ENCODE data around the gene APC2. TPM values are rescaled to one million over a fixed set of nuclear protein-coding genes. Genes with fewer than 3 reads are reported as not detected.
A peak's percentile ranks its signal among the peaks of the same experiment; 100 is the strongest.
"Not testable (repeated sequence)": the region's sequence is repeated elsewhere in the genome, so short reads cannot be mapped to it uniquely, and the experiment has no call there.

The APC2 gene
- total RNA-seq, 2 donors from 2014 or later = 0.04 to 0.21 TPM

- H3K4me3 Mint-ChIP-seq = peak within 1 kb of the TSS; percentile 77
- peak within 1 kb of the TSS; percentile 47 for H3K27ac Mint-ChIP-seq
- H3K9me3 Mint-ChIP-seq = no peaks in the 10 kb centered on the region
- no peaks in the 10 kb centered on the region for H3K36me3 Mint-ChIP-seq (ENCODE audit: low read depth)
- ATAC-seq (replicated peaks) = peak; percentile 94
- H3K27me3 Mint-ChIP-seq = no peaks in the 10 kb centered on the region
- peaks cover 4% of the 10 kb centered on the region for H3K4me1 Mint-ChIP-seq
Observed at GRCh38 chr19:1490311-1491113, 40.6 kb downstream of the APC2 start, which contains the start of gene PCSK4. TSS of gene PCSK4 (minus strand) at chr19:1490350. CDS start at chr19:1490346, 4 bp downstream.

- ATAC-seq (replicated peaks) = no peak
- no peaks in the 10 kb centered on the region for H3K27me3 Mint-ChIP-seq
Observed at GRCh38 chr19:1491114-1491848, 41.4 kb downstream of the APC2 start, which contains the start of gene REEP6. TSS of gene REEP6 (plus strand) at chr19:1491181. CDS start at chr19:1491270, 89 bp downstream.

GRCh38 chr19:1491849-1492170 is 41.9 kb downstream of the APC2 start:
- H3K27me3 Mint-ChIP-seq = no peaks in the 10 kb centered on the region
- H3K9me3 Mint-ChIP-seq = no peaks in the 10 kb centered on the region
- H3K27ac Mint-ChIP-seq = no peak overlapping the region
- ATAC-seq (replicated peaks) = no peak
- H3K36me3 Mint-ChIP-seq (ENCODE audit: low read depth) = no peaks in the 10 kb centered on the region
- H3K4me1 Mint-ChIP-seq = peaks cover 4% of the 10 kb centered on the region
- H3K4me3 Mint-ChIP-seq = peak overlapping the region; percentile 83

More at GRCh38 chr19:1491114-1491848, 41.4 kb downstream of the APC2 start, which contains the start of gene REEP6:
- H3K27ac Mint-ChIP-seq = peak within 1 kb of the TSS; percentile 47
- H3K9me3 Mint-ChIP-seq = no peaks in the 10 kb centered on the region
- H3K4me1 Mint-ChIP-seq = peaks cover 4% of the 10 kb centered on the region
- peak within 1 kb of the TSS; percentile 83 for H3K4me3 Mint-ChIP-seq
- H3K36me3 Mint-ChIP-seq (ENCODE audit: low read depth) = no peaks in the 10 kb centered on the region

GRCh38 chr19:1492474-1493006 is 42.6 kb downstream of the APC2 start:
- ATAC-seq (replicated peaks) = no peak
- Mint-ChIP-seq H3K9me3 (no peaks in the 10 kb centered on the region), H3K27me3 (no peaks in the 10 kb centered on the region), H3K36me3 (ENCODE audit: low read depth) (no peaks in the 10 kb centered on the region), H3K4me1 (peaks cover 4% of the 10 kb centered on the region), H3K4me3 (peak overlapping the region; percentile 83), H3K27ac (no peak overlapping the region)

GRCh38 chr19:1494115-1494815 is 44.3 kb downstream of the APC2 start:
- Mint-ChIP-seq H3K4me1 (peaks cover 4% of the 10 kb centered on the region), H3K27me3 (no peaks in the 10 kb centered on the region), H3K9me3 (no peaks in the 10 kb centered on the region), H3K36me3 (ENCODE audit: low read depth) (no peaks in the 10 kb centered on the region), H3K4me3 (no peak overlapping the region), H3K27ac (no peak overlapping the region)
- no peak for ATAC-seq (replicated peaks)

- Mint-ChIP-seq H3K4me3 (no peak overlapping the region), H3K9me3 (no peaks in the 10 kb centered on the region), H3K4me1 (peaks cover 4% of the 10 kb centered on the region), H3K36me3 (ENCODE audit: low read depth) (no peaks in the 10 kb centered on the region), H3K27me3 (no peaks in the 10 kb centered on the region), H3K27ac (no peak overlapping the region)
- no peak for ATAC-seq (replicated peaks)
Observed at GRCh38 chr19:1495051-1495798, 45.3 kb downstream of the APC2 start.

GRCh38 chr19:1495799-1496713 is 46.1 kb downstream of the APC2 start:
- Mint-ChIP-seq H3K4me1 (no peaks in the 10 kb centered on the region), H3K36me3 (ENCODE audit: low read depth) (no peaks in the 10 kb centered on the region), H3K27me3 (no peaks in the 10 kb centered on the region), H3K27ac (no peak overlapping the region), H3K4me3 (no peak overlapping the region), H3K9me3 (no peaks in the 10 kb centered on the region)
- no peak for ATAC-seq (replicated peaks)

- Mint-ChIP-seq H3K4me3 (no peak overlapping the region), H3K4me1 (no peaks in the 10 kb centered on the region), H3K27me3 (no peaks in the 10 kb centered on the region), H3K27ac (no peak overlapping the region), H3K36me3 (ENCODE audit: low read depth) (no peaks in the 10 kb centered on the region), H3K9me3 (no peaks in the 10 kb centered on the region)
- no peak for ATAC-seq (replicated peaks)
Observed at GRCh38 chr19:1496714-1497577, 47.0 kb downstream of the APC2 start.

GRCh38 chr19:1497578-1498235 is 47.8 kb downstream of the APC2 start:
- no peaks in the 10 kb centered on the region for H3K27me3 Mint-ChIP-seq
- no peaks in the 10 kb centered on the region for H3K4me1 Mint-ChIP-seq
- no peak overlapping the region for H3K27ac Mint-ChIP-seq
- no peak overlapping the region for H3K4me3 Mint-ChIP-seq
- H3K9me3 Mint-ChIP-seq = no peaks in the 10 kb centered on the region
- H3K36me3 Mint-ChIP-seq (ENCODE audit: low read depth) = no peaks in the 10 kb centered on the region
- ATAC-seq (replicated peaks) = no peak

GRCh38 chr19:1499231-1499630 is 49.3 kb downstream of the APC2 start:
- not testable (repeated sequence) for ATAC-seq (replicated peaks); H3K27ac Mint-ChIP-seq; H3K9me3 Mint-ChIP-seq; H3K4me1 Mint-ChIP-seq; H3K36me3 Mint-ChIP-seq (ENCODE audit: low read depth); H3K27me3 Mint-ChIP-seq; H3K4me3 Mint-ChIP-seq

GRCh38 chr19:1501200-1501595 is 51.3 kb downstream of the APC2 start:
- peaks cover 2% of the 10 kb centered on the region for H3K4me1 Mint-ChIP-seq

More at GRCh38 chr19:1501200-1501595, 51.3 kb downstream of the APC2 start:
- H3K27ac Mint-ChIP-seq = no peak overlapping the region
- no peak overlapping the region for H3K4me3 Mint-ChIP-seq
- ATAC-seq (replicated peaks) = no peak
- no peaks in the 10 kb centered on the region for H3K27me3 Mint-ChIP-seq
- H3K9me3 Mint-ChIP-seq = no peaks in the 10 kb centered on the region
- H3K36me3 Mint-ChIP-seq (ENCODE audit: low read depth) = no peaks in the 10 kb centered on the region

All from activated T-helper 17 cell treated with anti-CD3 and anti-CD28 coated beads, Interleukin-2, amount 50 U/mL, for 72 hours (primary cell).